GM03348 (cell line): ENCODE data around the gene C1orf174.

Experiments
- DNase-seq: peaks from one replicate; pipeline ENCODE4 v3.0.0; 2012; ENCODE audit warnings: low spot score

C1orf174 gene

DNA sequence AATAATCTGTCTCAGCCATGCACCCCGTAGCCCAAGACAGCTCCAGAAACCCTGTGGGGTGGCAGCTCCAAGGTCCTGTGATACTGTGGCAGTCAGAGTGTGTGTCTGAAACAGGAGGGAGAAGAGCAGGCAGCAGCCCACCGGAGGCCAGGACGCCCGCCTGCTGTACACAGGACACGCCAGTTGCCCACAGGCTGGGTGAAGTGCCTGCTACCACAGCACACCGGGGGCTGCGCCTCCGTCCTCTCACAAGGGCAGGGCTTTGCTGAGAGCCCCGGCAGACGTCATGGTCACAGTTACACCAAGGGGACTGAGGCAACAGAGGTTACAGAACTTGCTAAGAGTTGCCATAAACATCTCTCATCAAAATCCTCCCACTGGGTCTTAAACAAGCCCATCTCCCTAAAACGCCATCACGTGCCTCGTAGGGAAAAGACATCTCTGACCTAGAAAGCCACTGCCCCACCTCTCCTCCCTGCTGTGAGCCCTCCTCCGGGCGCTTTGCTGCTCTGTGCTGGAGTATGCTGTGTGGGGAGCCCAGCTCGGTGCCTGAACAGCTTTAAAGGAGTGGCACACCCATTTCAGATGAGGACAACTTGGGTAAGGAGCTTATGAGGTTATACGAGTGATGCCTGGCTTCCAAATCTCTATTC, 5.3 kb downstream of the C1orf174 start:
- DNase-seq: no peak

DNA sequence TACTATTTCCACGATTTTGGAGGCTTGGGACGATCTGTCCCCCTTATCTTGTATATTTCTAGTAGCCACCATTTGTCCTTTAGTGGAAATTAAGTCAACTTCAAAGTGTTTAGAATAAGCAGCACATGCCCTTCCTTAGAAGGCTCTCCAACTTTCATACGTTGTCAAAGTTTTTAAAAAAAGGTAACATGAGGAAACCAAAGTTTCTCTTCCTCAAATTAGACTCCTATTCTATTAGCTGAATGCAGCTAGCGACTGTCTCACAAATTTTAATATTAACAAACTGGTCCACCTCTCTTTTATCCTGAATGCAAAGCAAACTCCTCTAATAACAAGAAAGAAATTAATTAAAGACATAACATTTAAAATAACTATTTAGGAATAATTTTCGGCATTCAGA, 6.9 kb downstream of the C1orf174 start:
- no peak for DNase-seq

DNA sequence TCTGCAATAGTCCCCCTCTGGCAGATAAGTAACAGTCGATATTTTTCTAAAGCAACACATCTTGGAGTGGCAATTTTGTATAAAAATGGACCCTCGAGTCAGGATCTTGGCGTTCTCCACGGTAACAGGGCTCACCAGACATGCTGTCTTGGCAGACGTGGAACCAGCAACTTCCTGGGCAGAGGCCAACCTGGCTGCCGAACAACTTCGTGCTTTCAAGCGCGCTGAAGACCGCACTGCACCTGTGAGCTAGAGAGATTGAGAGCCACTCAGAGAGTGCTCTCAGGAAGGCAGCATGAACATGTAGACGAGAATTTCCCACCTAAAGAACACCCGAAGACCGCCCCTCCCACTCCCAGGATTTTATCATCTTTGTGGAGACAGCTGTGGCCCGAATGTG, 7.3 kb downstream of the C1orf174 start:
- no peak for DNase-seq

DNA sequence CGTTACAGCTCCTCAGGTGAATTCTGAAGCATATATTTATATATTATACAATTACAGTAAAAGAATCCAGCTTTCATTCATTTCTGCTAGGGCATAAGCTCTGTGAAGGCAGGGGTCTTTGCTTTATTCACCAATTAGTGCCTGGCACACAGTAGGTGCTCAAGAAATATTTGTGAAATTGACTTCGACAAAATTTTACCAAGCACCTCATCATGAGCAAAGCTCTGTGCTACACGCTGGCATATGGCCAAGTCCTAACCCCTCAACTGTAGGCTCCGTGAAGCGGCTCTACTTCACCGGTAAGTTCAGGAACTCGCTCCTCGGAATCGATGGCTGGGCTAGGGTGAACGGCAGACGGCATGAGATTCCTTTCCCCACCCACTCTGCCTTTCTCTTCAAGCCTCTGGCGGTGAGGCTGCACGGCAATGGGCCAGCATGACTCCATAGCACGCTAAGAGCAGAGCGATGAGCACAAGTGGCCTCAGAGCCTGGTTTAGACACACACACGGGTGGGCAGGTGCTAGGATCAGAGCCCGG, 8.7 kb downstream of the C1orf174 start:
- no peak for DNase-seq

DNA sequence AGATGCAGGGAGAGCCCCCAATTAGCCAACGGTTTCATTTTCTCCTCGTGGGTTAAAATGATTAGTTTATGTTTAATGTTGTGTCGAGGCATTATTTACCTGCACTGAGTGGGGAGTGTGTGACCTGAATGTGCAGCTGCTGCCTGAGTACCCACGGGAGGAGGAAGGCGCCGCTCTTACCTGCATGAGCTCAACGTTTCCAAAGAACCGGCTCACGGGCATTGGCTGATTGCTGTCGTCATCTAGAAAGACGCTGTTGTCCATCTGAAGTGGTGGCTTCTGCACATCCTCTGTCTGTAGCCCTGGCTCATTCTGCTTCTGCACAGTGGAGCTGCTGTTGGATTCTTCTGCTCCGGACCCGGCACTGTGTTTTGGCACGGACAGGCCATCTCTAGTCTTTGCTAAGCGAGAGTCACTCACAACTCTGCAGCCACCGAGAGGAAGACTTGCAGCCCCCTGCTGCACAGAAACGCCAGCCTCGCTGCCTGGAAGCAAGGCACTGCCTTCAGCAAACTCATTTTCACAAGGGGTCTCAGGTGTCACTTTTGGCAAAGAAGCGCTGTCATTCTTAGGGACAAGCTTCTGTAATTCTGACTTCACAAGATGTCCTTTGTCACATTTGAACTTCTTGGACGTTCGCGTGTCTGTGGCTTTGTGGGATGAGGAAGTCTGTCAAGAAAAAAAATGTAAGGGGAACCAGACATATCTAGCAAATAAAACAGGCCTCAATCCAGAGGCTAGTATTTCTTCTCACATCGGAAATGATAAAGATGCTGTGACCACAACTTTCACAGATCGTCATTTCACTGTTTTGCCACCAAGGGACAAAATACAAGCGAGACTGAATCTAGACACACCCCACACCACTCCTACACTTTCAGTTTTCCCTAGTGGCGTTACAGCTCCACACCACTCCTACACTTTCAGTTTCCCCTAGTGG, 9.4 kb downstream of the C1orf174 start:
- no peak for DNase-seq

DNA sequence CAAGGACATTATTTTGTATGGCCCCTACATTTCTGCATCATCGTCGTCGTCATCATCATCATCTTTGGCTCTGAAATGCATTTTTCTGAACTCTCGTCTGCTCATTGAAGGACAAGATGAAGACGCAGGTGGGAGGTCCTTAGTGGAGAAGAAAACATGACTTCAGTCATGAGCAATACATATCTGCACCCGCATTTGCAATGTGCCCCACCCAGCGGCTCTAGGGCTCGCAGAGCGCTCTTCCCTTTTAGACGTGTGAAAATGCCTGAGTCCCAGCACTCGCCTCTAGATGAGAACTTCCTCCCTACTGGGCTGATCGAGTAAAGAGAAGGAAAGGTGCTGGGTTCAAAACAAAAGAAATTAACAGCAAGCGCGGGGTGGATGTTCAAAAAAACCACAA, 10.1 kb downstream of the C1orf174 start:
- no peak for DNase-seq

DNA sequence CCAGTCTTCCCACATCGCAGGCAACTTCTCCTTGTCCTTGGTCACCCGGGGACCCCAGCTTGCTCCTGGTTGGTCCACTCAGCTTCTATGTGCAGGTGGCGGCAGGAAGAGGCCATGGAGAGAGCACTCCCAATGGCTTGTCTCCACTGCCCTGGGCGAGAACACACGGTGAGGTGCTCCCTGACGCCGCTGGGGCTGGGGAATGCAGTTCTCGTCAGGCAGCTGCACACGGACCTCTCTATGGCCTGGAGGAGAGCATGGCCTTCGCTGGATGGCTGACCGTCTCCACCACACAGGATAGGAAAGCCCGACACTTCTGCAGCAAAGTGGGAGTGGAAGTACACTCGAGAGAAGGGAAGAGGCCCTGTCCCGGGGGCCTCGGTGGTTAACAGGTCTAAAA, 11.8 kb downstream of the C1orf174 start:
- DNase-seq: no peak

DNA sequence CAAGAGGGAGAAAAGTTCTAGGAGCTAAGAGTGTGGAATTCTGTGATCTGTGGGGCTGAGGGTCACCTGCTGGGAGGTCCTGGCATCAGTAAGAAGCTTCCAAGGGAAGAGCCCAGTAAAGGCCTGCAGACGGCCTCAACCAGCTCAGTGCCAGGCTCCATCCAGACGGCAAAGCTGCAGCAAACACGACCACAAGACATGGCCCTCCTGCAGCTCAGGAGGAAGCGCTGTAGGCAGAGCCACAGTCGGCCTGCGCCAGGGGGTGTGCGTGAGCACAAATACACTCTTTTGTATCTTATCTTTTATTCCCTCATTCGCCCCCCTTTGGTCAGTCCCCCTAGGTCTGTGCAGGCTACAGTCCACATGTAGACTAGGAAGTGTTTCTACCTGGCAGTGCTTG, 13.4 kb downstream of the C1orf174 start:
- DNase-seq: no peak

DNA sequence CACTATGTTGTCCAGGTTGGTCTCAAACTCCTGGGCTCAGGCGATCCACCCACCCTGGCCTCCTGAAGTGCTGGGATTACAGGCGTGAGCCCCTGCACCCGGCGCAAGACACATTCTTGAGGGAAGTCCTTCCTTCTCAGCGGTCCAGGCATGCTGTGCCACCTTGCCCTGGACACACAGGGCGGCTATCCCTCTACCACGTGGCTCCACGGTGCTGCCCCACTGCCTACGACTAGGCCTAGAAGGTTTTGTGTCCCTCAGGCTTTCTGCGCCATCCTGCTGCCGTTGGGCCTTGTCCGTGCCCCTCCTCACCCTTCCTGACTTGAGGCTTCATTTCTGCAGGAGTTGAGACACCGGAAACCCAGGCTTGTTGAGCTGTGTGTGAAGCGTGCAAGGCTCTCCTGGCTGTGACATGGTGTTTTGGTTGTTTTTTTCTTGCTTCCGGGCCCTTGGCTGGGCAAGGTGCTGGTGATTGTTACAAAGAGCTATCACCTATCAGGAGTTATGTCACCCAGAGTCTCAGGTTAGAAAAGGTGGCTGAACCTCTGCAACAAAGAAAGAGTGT, 13.9 kb downstream of the C1orf174 start:
- no peak for DNase-seq

DNA sequence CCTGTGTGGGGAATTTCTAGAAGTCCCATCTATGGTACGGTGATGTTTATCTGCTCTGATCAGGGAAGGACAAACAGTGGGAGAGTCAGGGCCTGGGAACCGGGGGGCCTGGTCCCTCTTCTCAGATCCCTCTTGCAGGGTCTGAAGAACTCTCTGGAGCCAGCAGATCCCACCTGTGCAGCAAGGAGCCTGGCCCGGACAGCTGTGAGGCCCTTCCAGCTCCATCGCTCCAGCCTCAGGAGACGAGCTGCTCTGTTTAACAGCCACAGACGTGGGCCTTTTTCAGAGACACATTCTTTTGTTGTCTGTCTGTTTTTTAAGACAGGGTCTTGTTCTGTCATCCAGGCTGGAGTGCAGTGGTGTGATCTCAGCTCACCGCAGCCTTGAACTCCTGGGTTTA, 14.5 kb downstream of the C1orf174 start:
- no peak for DNase-seq

DNA sequence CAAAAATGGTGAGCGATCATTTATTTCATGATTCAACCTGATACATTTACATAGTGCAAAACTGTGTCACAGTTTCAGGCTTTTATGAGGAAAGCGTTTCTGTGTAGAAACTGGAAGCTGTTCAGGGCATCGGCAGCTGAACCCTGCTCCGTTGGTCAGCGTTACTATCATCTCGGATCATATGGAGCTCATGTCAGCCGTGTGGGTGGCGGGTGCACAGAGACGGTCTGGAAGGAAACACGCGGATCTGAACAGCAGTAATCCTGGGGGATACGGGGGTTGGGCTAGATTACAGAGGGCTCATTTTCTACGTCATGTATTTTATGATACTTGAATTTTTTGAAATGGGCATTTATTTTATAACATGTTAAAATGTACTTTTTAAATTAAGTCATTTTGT, 15.1 kb downstream of the C1orf174 start:
- no peak for DNase-seq

DNA sequence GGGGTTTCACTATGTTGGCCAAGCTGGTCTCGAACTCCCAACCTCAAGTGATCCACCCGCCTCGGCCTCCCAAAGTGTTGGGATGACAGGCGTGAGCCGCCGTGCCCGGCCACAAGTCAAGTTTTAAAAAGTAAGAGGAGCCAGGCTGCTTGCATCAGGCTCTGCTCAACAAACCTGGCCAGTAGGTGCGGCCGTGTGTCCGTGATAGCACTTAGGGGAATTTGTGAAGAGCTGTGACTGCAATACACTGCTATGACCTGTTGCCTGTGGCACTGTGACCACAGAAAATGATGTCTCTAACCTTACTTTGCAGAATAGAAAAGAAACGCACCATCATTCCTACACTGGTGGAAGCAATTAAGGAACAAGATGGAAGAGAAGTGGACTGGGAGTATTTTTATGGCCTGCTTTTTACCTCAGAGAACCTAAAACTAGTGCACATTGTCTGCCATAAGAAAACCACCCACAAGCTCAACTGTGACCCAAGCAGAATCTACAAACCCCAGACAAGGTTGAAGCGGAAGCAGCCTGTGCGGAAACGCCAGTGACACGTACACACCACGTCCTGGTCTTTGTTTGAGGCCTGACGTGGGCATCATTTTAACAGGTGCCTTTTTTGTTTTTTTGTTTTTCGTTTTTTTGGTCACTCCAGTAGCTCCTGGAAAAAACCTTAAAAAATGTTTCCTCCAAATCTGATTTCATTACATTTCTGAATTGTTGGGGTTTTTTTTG, 16.7 kb downstream of the C1orf174 start:
- no peak for DNase-seq

DNA sequence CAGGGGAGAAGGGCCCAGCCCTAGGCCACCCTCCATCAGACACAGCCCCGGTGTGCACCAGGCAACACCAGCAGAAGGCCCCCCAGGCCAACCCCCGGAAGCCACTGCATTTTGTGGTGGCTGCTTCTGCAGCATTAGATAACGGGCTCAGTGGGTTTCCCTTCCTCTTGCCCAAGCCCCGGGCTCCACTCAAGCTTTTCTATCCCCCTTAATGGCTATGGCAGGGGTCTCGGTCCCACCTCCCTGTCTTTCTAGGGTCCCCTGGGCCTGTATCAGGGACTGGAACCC, 18.9 kb downstream of the C1orf174 start:
- DNase-seq: no peak

DNA sequence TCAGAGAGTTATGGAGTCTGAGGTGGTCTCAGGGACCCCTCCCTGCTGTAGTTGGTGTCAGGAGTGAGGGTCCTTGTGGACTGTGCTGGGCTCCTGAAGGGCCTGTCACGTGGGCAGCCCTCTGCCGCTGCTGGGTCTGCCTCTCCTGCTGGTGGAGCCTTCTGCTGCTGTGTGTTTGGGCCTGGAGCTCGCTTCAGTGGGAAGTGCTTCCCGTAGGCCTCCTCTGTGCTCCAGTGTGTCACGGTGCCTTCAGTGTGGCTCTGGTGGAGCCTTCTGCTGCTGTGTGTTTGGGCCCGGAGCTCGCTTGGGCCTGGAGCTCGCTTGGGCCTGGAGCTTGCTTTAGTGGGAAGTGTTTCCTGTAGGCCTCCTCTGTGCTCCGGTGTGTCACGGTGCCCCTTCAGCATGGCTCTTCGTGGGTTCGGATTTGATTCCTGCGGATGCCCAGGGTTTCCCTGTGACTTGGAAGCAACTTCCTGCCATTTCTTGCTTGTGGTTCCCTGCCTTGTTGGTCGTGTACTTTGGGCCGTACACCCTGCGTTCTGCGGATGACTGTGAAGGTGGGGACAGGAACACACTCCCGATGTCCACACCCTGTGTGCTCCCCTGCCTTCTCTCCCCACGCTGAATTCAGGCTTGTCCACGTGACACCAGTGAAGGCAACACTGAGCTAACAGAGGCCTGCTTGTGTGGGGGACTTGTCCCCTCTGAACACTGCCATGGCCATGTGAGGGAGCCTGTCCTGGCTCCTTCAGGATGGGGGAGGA, 19.5 kb downstream of the C1orf174 start:
- no peak for DNase-seq

DNA sequence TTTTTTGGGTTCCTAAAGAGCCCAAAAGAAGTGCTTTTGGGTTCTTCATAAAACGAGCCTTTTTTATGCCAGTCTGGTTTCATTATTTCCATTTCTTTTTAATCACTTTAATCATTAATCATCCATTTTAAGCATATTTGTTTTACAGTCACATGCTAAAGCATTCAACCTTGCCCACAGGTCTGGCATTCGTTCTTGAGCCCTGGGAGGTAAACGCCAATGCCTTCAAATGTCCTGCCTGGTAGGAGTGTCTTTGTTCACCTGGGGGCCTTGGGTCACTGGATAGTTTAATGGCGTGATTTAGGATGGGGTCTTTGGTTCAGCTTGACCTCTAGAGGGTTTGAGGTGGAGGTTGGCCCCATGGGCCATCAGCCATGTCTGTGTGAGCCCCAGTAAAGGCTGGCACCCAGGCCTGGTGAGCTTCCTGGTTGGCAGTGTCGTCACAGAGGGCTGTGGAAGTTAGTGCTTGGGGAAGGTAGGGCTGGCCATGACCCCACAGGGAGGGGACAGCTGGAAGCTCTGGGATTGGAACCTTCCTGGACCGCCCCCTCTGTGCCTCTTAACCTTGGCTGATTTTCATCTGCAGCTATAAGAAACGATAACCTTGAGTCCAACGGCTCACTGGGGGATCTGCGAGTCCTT, 20.2 kb downstream of the C1orf174 start:
- DNase-seq: no peak

DNA sequence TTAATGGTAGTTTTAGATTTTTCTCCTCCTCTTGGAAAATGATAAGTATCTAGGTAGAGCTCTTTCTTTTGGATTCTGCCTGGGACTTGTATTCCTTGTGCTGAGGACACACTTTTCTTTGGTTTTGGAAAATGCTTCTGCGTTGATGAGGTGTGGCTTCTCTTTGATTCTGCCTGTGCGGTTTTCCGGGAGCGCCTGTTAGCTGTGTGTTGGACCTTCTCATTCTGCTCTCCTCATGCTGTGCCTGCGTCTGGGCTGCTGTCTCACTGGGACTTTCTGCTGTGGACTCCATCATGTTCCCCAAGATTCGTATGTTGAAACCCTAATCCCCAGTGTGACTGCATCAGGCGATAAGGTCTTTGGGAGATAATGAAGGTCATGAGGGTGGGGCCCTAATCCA, 21.0 kb downstream of the C1orf174 start:
- no peak for DNase-seq

DNA sequence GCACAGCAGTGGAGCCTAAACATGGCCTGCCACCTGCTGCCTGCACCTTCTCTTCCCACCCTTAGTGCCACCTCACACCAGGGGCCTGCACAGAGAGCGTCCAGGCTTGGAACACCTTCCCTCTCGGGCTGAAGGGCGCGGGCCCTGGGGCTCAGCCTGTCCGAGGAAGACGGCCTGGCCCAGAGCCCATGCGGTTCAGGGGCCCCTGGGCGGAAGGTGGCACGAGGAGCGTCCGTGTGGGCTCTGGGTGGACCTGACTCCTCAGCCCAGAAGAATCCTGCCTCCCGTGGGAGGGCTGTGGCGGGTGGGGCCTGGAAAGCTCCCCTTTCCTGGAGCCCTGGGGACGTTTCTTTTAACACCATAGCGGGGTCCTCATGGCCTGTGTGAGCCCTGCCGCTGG, 23.4 kb downstream of the C1orf174 start:
- DNase-seq: no peak

DNA sequence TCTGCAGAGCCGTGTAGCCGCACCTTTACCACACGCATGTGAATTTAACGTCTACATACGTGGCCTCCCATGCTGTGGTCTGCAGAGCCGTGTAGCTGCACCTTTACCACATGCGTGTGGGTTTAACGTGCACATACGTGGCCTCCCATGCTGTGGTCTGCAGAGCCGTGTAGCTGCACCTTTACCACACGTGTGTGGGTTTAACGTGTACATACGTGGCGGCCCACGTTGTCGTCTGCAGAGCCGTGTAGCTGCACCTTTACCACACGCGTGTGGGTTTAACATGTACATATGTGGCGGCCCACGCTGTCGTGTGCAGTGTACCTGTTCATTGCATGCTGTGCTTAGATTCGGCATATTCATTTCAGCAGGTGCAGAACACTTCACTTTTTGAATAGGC, 25.3 kb downstream of the C1orf174 start:
- DNase-seq: no peak

DNA sequence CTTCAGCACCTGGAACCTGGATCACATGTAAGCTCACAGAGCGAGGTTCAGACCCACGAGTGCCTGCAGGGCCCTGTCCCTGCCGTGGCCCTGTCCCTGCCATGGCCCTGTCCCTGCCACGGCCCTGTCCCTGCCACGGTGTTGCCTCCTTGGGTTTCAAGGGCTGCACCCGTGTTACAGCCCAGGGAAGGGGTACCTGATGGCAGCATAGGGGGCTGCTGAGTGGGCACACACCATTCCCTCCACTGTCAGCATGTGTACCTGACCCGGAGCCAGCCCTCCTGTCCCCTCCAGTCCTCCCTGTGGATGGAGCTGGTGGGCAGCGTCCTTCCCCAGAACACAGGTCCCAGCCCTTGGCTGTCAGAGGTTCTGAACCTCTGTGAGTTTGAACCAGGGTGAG, 27.5 kb downstream of the C1orf174 start:
- no peak for DNase-seq

DNA sequence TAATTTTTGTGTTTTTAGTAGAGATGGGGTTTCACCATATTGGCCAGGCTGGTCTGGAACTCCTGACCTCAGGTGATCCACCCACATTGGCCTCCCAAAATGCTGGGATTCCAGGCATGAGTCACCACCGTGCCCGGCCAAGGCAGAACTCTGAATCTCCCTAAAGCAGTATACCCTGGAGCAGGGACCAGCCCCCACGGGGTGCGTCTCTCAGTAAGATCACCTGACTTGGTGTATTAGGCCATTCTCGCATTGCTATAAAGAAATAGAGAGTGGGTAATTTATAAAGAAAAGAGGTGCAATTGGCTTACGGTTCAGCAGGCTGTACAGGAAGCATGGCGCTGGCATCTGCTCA, 28.6 kb downstream of the C1orf174 start:
- no peak for DNase-seq

DNA sequence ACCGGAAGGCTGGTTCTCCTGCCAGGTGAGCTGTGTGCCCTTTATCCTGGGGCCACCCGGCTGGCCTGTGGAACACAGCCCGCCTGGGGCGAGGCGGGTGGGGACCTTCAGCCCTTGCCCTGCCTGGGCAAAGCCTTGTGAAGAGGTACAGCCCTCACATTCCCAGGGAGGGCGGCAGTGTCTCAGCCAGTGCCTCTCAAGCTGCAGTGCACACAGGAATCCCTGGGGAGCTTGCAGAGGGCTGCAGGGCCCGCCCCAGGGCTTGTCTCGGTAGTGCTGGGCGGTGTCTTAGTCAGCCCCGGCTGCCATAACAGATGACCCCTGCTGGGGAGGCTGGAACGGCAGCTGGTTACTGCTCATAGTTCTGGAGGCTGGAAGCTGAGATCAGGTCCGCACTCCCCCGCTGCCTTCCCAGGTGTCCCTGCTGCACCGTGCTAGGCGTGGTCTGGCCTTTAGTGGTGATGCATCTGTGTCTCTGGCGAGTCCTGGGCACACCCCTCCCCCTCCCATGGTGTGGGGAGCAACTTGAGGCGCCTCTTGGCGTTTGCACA, 30.2 kb downstream of the C1orf174 start:
- no peak for DNase-seq
